Sigmoid colon (tissue), 4 donors: Measurements from ENCODE around the gene VPS54.

Source experiments
- EP300 ChIP-seq, 4 donors: sonication (generic); formaldehyde crosslinking; IDR thresholded peaks; one replicate each; pipeline ENCODE4 v1.6.1; 2017; ENCODE audit warnings: antibody characterized with exemption in 4 of 4
- POLR2A ChIP-seq, 2 donors: fragments of 450-650 bp; IDR thresholded peaks; one replicate each; pipeline ENCODE4 v1.6.1; 2016; ENCODE audit warnings: antibody characterized with exemption in 2 of 2, mild to moderate bottlenecking in 2 of 2, moderate library complexity in 2 of 2
- POLR2AphosphoS5 ChIP-seq, 4 donors: sonication (generic); formaldehyde crosslinking; IDR thresholded peaks; one replicate each; pipeline ENCODE4 v1.6.1; 2017; ENCODE audit warnings: antibody characterized with exemption in 4 of 4
- TF ChIP-seq, protein P1 (sequence below), 4 experiments: fragments of 450-650 bp in 3 of 4; fragments of 200-600 bp in 1 of 4; IDR thresholded peaks; one replicate each; pipeline ENCODE4 v1.5.1; 2016 to 2019; ENCODE audit warnings: antibody characterized with exemption in 4 of 4, mild to moderate bottlenecking in 3 of 4, moderate library complexity in 2 of 4

DNA sequence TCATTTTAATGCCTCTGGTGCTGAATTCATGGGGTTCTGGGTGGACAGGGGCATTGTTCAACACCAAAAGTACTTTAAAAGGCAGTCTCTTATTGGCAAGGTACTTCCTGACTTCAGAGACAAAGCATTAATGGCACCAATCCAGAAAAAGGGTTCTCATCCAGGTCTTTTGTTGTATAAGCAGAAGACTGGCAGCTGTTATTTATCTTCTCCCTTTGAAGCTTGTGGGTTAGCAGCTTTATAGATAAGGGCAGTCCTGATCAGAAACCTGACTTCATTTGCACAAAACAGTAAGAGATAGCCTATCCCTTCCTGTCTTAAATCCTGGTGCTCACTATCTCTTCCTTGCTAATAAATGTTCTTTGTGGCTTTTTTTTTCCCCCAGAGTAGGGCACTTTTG lies 68.8 kb downstream of the VPS54 start:
- no peak for TF ChIP-seq POLR2AphosphoS5 (IDR thresholded peaks at IDR 0.05)
- TF ChIP-seq, protein P1, sequence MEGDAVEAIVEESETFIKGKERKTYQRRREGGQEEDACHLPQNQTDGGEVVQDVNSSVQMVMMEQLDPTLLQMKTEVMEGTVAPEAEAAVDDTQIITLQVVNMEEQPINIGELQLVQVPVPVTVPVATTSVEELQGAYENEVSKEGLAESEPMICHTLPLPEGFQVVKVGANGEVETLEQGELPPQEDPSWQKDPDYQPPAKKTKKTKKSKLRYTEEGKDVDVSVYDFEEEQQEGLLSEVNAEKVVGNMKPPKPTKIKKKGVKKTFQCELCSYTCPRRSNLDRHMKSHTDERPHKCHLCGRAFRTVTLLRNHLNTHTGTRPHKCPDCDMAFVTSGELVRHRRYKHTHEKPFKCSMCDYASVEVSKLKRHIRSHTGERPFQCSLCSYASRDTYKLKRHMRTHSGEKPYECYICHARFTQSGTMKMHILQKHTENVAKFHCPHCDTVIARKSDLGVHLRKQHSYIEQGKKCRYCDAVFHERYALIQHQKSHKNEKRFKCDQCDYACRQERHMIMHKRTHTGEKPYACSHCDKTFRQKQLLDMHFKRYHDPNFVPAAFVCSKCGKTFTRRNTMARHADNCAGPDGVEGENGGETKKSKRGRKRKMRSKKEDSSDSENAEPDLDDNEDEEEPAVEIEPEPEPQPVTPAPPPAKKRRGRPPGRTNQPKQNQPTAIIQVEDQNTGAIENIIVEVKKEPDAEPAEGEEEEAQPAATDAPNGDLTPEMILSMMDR (IDR thresholded peaks at IDR 0.05), result no peak
- no peak for TF ChIP-seq POLR2A (IDR thresholded peaks at IDR 0.05)
- no peak for TF ChIP-seq EP300 (IDR thresholded peaks at IDR 0.05)
